ENCODE results near the gene FSD1L.

Gene FSD1L

GRCh38 chr9:105436783-105437182 is 11.1 kb upstream of the FSD1L start:
- DNase-seq, result no peak

- DNase-seq, result no peak
Measured at GRCh38 chr9:105437704-105438103, 10.1 kb upstream of the FSD1L start.

DNA sequence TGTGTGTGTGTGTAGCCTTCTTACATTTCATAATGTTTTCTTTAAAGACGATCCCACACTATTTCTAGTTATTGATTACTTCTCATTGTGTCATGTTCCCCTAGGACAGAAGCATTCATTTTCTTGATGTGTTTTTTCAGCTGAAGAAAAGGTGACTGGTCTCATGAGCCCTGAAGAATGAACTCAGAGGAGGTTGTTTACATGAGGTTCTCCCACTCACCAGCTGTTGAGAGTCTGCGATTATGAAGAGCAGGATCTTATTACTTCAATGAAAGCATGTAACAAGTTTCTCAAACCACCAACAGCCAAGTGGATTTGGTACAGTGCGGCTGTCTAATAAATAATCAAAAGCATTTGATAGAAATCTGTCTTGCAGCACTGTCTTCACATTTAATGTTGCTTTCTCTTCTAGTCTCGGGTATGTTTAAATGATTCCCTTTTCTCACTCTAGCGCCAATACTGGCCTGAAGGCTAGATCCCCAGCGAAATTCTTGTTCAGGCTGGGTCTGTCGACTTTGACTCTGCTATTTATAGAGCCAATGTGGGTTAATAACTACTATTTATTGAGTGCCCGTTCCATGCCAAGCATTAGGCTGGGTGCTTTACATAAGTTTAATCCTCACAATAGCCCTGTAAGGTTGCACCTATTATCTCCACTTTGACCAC is 9.6 kb upstream of the FSD1L start:
- DNase-seq, result no peak

DNA sequence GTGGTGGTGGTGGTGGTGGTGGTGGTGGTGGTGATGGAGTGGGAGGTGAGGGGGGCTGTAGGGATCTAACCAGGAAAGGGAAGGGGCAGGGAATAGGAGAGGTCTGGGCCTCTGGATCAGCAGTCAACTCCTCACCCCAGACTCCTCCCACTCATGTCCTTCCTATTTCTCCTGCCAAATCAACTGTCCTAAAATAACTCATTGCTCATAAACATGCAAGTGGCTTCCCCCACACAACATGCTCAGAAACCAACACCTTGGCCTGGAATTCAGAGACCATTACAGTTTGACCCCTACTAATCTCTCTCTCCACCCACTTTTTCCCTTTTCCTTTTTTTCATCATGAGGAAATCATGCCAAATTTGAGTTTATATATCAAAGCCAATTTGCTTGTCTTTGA is 8.4 kb upstream of the FSD1L start:
- DNase-seq, result no peak

DNA sequence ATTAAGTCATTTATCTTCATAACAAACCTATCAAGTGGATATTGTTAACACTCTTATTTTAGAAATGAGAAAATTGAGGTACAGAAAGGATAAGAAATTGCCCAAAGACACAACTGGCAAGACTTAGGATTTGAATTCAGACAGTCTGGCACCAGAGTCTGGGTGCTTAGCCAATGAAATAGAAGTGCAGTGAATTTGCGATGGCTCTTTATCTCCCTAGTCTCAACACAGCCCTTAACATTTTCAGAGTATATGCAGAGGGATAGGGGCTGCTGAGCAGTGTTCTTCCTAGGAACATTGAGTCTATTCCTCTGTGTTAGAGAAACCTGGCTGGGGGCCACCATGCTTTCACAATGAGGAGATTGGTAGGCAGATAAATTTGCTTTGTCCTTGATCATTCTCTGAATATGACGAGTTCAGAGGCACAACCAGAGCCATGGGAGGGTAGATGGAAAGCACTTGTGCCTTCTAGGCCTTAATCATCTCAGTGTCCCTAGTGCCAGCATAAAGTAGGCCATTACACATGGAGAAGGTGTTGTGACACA is 6.1 kb upstream of the FSD1L start:
- DNase-seq, result no peak

DNA sequence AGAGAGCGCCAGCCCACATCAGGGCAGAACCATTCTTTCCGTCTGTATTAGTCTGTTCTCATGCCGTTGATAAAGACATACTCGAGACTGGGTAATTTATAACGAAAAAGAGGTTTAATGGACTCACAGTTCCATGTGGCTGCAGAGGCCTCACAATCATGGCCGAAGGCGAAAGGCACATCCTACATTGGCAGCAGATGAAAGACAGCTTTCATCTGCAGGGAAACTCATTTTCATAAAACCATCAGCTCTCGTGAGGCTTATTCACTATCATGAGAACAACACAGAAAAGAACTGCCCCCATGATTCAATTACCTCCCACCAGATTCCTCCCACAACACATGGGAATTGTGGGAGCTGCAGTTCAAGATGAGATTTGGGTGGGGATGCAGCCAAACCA is 4.7 kb upstream of the FSD1L start:
- DNase-seq, result no peak

GRCh38 chr9:105444130-105444529 is 3.7 kb upstream of the FSD1L start:
- no peak for DNase-seq

DNA sequence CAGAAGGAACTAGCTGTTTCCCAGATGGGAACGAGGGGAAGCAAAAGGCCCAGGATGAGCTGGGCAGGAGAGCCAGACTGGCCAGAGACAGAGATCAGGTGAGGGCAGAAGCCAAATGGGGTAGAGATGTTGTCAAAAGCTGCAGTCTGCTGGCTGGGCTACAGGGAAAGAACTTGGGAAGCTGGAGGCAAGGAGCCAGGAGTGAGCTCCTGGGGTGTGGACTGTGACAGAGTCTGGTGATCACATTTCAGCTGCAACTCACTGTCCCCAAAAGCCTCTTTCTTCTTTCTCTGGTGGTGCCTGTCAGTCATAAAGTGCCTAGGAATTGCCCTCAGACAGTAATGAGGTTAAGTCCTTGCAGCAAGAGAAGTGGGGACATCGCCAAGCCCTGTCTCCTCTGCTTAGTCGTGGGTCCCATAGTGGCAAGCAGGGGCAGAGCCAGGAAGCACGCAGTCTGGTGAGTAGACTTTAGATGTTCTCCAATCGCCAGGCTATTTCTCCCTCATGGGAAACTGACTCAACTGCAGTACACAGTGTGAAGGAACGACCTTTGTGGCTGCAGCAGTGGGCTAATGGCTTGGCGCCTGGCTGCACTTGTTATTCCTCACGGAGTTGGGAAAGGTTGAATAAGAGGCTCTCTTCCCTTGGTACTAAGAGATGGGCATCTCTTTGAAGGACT is 2.5 kb upstream of the FSD1L start:
- no peak for DNase-seq

DNA sequence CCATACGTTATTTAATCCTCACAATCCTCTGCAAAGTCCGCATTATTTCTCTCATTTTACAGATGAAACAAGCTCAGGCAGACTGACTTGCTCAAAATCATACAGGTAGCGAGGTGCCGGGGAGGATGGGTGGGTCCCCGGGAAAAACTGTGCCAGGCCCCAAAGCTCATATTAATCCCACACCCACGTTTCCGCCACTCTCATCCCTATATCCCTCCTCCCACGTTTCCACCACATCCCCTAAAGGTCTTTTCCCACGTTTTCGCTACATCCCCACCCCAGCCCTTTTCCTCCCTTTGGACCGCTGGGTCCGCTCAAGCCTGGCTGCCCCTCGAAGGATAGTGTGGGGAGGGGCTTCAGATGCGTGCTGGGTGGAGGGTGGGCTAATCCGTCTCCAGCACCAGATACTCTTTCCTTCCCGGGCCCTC is 434 bp upstream of the FSD1L start:
- no peak for DNase-seq

GRCh38 chr9:105449081-105449480 is 1.2 kb downstream of the FSD1L start:
- no peak for DNase-seq

- no peak for DNase-seq
Measured at GRCh38 chr9:105452185-105452584, 4.4 kb downstream of the FSD1L start.

DNA sequence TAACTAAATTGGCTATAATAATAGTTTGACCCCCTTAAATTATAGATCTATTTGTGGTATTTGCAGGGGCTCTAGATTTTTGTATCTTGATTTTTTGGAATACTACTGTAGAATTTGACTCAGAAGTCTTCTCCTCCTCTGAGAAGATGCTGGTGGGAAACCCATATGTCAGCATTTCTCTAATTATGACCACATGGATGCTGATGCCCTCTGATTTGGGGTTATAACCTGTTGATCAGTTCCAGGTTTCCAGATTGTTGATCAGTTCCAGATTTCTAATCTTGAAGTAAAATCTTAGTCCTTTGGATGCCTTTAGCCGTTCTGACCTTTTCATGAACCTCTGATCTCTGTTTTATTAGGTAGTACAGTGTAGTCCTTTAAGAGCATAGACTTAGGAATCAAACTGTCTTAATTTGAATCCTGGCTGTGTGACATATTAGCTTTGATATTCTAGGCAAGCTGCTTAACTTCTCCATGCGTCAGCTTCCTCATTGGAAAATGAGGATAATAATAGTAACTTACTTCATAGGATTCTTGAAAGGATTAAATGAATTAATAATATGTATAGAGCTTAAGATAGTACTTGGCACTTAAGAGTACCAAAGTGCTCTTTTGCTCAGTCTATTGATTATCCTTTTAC is 8.1 kb downstream of the FSD1L start:
- no peak for DNase-seq

- no peak for DNase-seq
Measured at GRCh38 chr9:105457560-105458294, 9.9 kb downstream of the FSD1L start.

GRCh38 chr9:105458404-105458803 is 10.6 kb downstream of the FSD1L start:
- no peak for DNase-seq

- DNase-seq, result no peak
Measured at GRCh38 chr9:105459336-105459735, 11.5 kb downstream of the FSD1L start.

DNA sequence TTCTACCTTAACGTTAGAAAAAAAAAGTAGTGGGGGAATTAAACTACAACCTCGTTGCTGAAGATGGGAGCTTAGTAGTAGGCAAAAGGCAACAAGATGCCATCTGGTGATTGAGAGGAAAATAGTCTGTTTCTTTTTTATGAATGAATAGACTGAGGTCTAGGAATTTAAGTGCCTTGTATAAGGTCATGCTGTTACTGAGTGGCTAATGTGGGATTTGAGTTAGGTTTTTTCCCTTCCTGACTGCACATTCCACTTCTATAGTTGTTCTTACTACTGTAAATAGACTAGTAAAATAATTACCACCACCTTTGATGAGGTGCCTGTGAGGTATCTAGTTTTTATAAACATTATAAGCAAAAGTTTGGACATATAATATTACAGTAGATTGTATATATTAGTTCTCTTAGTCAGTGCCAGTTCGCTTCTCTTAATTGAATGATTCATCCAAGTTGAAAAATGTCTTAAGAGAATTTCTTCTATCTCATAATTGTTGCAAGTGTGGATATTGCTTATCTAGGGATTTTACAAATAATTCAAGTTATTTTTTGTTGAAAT is 19.1 kb downstream of the FSD1L start:
- no peak for DNase-seq

GRCh38 chr9:105468875-105469274 is 21.0 kb downstream of the FSD1L start:
- no peak for DNase-seq

DNA sequence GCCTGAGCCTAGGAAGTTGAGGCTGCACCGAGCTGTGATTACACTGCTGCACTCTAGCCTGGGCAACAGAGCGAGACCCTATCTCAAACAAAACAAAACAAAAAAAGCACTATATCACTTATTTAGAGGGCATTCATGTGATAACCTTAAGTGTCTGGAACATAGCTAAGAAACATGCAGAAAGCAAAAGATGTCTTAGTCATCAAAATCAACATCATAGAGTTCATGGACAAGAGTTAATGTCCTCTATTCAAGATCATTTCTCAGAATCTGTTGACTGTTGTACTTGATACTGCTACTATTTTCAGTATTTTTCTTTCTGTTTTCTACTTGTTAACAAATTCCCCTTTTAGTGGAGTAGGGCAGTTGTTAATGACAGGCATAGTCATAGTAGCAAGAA is 25.4 kb downstream of the FSD1L start:
- DNase-seq, result no peak

DNA sequence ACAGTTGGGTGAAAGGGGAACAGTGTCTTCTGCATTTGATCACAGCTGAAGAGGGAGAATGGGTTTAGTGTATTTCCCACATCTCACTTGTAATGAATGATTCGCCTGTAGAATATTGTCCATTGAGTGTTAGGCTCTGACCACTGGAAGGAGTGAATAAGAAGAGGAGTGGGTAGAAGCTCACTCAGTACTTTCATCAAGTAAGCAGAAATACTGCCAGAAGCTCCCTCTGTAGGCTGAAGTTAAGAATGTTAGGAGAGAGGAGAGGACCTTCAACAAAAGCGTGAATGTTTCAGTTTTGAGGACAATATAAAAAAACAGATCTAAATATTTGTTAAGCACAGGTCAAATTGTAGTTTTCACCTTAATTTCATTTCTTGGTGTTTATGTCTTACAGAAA is 27.5 kb downstream of the FSD1L start:
- DNase-seq, result no peak

DNA sequence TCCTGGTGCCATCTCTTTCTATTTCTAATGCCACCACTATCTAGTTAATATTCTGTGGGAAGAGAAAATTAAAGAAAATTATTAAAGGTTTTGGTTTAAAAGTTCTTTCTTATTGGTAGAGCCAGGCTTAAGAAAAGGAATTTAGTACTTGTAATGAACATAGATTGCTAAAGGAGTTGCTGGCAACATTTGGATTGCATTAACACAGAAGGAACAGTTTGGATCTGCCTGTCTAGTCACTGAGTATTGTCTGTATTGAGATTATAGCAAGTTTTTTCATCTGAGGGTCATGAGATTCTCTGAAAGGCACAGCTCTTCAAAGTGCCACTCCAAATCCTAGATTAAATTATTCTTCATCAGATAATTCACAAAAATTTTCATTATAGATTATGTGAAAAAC is 32.0 kb downstream of the FSD1L start:
- DNase-seq, result no peak

DNA sequence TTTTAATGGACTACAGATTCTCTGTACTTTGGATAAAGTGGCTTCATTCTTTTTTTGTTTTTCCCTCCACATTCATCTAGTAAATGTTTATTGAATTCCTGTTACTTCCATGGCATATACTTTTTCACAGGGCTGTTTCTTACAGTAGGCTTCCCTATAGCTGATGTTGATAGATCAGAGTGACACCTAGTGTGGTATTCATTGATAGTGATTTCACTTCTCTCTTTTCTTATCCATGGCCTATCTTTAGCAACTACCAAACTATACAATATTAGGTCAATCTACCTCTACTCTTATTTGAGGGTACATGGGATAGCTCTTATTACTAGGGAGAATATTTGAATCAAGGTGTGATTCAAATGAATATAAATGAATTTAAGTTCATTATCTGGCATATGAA is 35.8 kb downstream of the FSD1L start:
- no peak for DNase-seq

- DNase-seq, result no peak
Measured at GRCh38 chr9:105484226-105484625, 36.4 kb downstream of the FSD1L start.

- DNase-seq, result no peak
Measured at GRCh38 chr9:105485131-105485530, 37.3 kb downstream of the FSD1L start.

Data from CD4-positive, alpha-beta T cell treated with Interleukin-21 for 1 hour (primary cell).